NCI-H1694 (cell line): ENCODE data around the gene F8.
"Not testable (repeated sequence)": the region's sequence is repeated elsewhere in the genome, so short reads cannot be mapped to it uniquely, and the experiment has no call there.

ENCODE experiments used
- DNase-seq: peaks from one replicate; lab custom pipeline; 2025; lab: John Stamatoyannopoulos, UW

F8 gene

DNA sequence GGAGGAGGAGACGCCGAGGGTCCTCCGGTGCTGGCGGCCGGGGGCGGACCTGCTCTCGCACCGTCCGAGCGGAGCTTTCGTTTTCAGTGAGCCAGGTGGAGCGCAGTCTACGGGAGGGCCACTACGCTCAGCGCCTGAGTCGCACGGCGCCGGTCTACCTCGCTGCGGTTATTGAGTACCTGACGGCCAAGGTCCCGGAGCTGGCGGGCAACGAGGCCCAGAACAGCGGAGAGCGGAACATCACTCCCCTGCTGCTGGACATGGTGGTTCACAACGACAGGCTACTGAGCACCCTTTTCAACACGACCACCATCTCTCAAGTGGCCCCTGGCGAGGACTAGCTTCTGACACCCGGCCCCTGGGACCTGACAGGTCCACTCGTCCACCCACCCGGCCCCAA lies 137.5 kb downstream of the F8 start:
- DNase-seq = not testable (repeated sequence)

DNA sequence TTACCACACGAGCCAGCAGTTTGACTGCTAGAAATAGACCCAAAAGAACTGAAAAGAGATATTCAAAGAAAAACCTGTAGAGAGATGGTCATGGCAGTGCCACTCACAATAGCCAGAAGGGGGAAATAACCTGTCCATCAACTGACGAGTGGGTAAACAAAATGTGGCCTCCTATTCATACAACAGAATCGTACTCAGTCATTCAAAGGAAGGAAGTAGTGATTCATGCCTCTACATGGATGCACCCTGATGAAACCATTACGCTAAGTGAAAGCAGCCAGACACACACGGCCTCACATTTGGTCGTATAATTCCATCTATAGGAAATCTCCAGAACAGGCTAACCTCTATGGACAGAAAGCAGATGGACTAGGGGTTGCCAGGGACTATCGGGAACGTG lies 138.5 kb downstream of the F8 start:
- DNase-seq = not testable (repeated sequence)

DNA sequence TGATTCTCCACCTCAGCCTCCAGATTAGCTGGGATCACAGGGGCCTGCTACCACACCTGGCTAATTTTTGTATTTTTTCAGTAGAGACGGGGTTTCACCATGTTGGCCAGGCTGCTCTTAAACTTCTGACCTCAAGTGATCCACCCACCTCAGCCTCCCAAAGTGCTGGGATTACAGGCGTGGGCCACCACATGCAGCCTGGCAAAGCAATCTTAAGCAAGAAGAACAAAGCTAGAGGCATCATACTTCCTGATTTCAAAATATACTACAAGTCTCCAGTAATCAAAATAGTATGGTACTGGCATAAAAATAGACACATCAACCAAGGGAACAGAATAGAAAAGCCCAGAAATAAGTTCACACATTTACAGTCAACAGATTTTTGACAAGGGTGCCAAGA lies 149.2 kb downstream of the F8 start:
- DNase-seq = no peak

DNA sequence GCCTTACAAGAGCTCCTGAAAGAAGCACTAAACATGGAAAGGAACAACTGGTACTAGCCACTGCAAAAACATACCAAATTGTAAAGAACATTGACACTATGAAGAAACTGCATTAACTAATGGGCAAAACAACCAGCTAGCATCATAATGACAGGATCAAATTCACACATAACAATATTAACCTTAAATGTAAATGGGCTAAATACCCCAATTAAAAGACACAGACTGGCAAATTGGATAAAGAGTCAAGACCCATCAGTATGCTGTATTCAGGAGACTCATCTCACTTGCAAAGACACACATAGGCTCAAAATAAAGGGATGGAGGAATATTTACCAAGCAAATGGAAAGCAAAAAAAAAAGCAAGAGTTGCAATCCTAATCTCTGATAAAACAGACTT lies 154.0 kb downstream of the F8 start:
- DNase-seq = not testable (repeated sequence)

DNA sequence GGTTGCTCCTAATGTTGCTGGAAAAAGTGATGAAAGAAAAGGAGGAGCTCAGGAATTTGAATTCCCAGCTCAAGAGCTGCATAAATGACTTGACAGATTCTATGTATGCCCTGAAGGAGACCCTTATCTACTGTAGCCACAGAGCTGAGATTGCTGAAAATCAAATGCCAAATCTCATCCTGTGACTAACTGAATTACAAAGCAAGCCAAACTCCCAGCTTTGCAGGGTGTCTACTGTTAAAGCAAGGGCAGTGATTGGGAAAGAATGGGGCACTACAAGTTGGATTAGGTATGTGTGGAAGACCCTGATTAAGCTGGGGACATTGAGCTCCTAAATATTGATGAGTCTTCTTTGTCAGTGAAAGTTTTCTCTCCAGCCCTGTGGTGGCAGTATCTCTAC lies 167.3 kb downstream of the F8 start:
- DNase-seq = no peak

DNA sequence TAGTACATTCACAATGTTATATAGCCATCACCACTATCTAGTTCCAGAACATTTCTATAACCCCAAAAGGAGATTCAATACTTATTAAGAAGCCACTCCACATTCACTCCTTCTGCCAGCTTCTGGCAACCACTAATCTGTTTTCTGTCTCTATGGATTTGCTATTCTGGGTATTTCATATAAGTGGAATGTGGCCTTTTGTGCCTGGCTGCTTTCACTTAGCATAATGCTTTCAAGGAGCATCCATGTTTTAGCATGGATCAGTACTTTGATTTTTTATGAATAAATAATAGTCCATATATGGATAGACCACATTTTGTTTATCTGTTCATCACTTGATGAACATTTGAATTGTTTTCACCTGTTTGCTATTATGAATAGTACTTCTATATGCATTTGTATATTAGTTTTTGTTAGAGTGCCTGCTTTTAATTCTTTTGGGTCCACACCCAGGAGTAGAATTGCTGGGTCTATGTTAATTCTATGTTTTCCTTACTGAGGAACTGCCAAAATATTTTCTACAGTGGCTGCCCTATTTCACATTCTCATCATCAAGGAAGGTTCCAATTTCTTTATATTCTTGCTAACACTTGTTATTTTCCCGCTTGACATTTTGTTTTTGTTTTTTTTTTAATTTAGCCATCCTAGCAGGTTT lies 171.4 kb downstream of the F8 start:
- DNase-seq = no peak

DNA sequence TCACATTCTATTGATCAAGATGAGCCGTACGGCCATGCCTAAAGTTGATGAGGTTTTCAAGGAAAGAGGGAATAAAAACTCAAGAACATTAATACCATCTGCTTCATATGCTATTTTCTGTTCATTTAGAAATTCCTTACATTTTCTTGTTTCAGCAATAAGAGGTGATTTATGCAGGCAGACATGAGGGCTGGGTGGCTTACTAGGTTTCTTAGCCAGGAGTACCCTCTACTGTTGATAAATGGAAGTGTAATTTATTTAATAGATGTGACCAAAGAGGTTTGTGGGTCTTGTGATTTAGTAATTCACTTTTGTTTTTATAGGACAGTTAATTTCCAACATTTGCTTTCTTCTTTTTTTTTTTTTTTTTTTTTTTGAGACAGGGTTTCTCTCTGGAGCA lies 181.7 kb downstream of the F8 start:
- DNase-seq = peak; percentile 64

DNA sequence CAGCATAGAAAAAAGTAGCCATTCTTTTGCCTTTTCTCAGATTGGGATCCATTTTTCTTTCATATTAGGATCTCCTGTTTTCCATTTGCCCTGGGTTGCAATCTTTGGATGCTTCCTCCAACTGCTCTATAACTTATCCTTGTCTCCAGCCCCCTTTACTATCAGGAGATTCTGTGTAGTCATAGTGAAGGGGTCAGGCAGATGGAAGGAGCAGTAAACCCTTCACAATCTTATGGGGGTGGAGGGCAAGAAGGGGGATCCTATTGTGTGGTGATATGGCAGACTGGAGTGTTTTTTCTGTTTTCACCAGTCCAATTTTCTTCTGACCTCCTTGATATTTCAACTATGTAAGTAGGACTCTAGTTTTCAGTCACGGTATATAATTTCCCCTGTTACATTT lies 186.4 kb downstream of the F8 start:
- no peak for DNase-seq

DNA sequence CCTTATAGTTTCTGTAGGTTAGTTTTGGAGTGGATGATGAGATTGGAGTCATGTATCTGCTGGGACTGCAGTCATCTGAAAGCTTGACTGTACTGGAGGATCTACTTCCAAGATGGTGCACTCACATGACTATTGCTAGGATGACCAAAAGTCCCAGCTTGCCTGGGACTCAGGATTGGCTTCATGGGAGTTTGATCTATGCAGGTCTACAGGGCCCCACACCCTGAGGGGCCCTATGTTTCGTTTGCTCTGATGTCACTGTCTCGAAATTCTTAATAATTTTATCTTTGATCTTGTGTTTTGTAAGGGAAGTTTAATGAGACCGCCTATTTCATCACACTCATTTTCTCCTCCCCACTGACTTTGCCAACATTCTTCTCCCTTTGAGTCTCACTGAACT lies 188.0 kb downstream of the F8 start, which contains the start of gene SMIM9:
SMIM9 (minus strand) TSS at position 101 of the 400 bp plus-strand sequence. CDS start 3,806 bp downstream, outside the sequence.
- no peak for DNase-seq

DNA sequence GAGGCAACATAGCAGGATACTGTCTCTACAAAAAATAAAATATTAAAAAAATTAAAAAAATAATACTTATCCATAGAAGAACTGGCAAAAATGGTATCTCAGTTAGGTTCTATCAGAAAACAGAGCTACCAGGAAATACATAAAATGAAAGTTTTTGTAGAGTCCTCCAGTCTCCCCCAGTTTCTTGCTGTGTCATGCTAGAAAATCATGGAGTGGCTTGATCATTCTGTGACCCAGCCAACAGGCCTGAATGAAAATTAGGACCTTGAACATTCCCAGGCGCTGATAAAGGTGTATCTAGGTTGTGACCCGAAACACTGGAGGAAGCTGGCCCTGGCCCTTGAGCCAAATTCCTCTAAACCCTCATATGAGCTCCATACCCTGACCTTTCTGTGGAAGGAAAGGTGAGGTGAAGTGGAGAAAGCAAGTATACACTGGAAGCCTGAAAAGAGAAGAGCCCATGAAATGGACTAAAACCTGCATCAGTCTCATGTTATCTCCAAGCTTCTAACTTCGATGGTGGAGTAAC lies 188.7 kb downstream of the F8 start:
- DNase-seq = no peak

DNA sequence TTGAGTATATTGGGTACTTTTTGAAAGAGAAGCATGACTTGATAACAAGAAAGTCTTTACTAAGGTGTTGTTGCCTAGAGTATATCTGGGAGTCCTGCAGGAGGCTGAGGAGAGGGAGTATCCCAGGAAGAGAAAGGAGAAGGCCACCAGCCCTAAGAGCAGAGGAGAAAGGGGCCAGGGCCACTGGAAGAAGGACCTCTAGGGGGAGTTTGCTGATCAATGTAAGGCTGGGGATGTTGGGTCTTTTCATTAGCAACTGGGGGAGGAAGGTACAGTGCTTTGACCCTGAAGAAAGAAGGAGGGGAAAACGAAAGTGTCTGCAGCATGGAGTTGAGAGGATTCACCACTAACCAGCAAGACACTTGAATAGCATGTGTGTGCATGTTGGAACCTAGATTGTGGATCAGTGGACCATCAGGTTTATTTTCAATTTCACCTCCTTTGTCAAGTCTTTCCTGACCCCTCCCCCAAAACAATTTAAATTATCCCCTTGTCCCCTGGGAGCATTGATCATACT lies 192.5 kb downstream of the F8 start:
- DNase-seq = no peak

DNA sequence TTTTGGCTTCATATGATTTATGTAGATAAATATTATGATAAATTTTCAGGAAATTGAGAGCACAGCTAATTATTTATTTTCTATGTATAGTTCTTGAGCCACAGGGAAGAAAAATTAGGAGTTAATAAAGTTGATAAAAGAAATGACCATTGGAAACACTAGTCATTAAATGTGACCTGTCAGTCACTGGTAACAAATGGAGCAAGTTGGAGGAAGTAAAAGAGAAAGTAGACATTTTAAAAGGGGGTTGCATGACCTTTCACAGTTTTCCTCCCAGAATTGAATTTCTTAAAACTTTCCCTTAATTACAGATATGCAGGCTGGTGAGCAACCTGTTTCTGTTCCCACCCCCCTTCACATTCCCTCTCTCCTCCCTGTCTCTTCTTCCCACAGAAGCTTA lies 193.4 kb downstream of the F8 start:
- DNase-seq = no peak

DNA sequence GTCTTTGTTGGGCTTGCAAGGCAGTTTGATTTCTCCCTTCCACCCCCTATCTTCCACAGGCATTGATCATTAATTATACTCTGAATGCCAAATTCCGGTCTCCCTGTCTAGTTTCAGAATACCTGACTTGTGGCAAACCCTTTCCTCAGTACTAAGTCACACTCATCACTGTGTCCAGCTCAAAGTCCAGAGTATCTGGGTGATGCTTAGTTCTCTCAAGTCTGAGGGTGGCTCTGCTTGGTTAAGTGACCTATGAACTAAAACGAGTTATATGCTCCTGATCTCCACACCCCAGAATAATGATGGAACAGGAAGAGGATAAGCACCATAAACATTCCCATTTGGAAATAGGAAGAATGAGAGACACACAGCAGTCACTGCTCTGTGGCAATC lies 194.5 kb downstream of the F8 start:
- no peak for DNase-seq

DNA sequence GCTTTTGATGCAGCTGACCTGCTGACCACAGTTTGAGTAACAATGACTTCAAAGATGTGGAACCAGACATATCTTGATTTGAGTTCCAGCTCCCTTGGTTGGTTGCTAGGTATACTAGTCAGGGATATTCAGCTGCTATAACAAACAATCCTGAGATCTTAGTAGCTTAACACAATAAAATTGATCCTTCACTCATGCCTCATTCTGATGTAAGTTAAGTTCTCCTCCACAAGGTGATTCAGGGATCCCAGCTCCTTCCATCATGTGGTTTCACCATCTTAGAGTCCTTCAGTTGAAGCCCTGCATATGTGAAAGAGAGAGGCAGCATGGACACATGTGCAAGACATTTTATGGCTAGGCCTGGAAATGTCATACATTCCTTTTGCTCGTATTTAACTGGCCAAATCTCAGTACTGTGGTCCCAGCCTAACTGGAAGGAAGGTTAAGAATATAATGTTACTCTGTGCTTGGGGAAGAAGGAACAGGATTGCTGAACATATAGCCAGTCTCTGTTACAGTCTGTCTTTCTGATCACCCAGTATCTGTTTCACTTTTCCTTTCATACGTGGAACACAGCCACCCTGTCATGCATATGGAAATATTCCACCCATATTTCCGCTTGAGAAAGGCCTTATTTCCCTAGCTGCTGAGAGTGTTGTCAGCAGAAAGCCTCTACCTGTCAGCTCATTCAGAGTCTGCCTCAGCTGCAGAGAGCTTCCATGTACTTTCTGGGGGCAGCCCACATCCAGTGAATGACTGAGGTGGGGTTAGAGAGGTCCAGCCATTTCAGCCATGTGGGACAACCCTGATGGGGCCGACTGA lies 195.1 kb downstream of the F8 start:
- DNase-seq = no peak

DNA sequence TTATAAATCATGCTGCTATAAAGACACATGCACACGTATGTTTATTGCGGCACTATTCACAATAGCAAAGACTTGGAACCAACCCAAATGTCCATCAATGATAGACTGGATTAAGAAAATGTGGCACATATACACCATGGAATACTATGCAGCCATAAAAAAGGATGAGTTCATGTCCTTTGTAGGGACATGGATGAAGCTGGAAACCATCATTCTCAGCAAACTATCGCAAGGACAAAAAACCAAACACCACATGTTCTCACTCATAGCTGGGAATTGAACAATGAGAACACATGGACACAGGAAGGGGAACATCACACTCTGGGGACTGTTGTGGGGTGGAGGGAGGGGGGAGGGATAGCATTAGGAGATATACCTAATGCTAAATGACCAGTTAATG lies 196.9 kb downstream of the F8 start:
- DNase-seq = not testable (repeated sequence)

DNA sequence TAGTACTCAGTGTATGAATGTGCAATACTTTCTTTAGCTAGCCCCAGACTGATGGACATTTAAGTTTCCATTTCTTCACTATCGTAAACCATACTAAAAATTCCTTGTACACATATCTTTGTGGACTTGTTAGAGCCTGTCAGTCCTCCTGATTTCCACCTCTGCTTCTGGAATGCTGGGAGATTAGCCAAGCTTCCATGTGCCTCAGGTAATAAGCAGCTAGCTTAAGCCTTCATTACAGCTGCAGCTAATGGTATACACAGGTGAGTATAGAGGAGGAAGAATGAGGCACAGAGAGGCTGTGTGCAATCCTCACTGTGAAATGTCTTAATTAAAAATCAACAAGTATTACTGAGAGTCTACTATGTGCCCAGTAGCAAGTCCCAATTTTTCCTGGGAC lies 197.9 kb downstream of the F8 start:
- no peak for DNase-seq

DNA sequence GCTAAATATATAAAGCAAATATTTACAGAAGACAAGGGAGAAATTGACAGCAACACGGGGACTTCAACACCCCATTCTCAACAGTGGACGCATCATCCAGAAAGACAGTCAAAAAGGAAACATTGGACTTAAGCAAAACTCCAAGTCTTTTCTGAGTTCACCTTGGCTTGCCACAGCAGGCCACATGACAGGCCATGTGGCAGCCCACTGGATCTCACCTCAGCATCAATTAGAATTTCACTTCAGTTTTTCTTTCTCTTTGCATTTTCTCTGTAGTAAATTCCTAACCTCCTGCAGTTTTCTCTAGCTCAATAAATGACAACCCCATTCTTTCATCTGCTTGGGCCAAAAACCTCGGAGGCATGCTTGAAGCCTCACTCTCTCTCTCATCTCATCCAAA lies 200.5 kb downstream of the F8 start:
- no peak for DNase-seq

DNA sequence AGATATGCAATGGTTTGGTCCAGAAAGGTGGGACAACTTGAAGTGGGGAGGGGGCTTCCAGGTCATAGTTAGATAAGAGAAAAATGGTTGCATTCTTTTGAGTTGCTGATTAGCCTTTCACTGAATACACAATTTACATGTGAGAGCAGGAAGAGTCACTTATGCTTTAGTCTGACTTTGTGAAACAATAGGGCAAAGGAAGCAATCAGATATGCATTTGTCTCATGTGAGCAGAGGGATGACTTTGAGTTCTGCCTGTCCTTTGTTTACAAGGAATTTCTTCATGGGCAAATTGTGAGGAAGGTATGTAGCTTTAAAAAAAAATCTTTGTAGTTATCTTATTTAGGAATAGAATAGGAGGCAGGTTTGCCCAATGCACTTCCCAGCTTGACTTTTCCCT lies 201.0 kb downstream of the F8 start:
- no peak for DNase-seq

DNA sequence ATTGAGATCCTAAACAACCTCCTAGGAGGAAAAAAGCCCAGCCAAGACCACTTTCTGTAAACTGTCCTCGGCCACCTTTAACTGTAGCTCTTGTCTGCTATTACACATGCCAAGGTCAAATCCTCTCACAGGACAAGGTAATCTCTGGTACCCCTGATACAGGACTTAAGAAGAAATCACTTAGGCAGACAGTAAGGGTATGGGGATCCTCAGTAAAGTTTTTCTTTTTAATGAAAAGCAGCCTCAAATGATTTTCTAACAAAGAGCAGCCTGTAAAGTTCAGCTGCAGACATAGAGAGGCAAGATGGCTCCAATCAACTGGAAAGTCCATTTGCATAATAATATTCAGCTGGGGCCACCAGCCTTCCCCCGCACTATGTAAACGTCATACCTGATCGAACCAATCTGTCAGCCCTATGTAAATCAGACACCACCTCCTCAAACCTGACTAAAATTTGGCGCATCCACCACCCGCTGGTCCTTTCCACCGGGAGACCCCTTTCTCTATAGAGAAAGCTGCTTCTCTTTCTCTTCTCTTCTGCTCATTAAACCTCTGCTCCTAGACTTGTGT lies 202.7 kb downstream of the F8 start:
- DNase-seq = no peak

DNA sequence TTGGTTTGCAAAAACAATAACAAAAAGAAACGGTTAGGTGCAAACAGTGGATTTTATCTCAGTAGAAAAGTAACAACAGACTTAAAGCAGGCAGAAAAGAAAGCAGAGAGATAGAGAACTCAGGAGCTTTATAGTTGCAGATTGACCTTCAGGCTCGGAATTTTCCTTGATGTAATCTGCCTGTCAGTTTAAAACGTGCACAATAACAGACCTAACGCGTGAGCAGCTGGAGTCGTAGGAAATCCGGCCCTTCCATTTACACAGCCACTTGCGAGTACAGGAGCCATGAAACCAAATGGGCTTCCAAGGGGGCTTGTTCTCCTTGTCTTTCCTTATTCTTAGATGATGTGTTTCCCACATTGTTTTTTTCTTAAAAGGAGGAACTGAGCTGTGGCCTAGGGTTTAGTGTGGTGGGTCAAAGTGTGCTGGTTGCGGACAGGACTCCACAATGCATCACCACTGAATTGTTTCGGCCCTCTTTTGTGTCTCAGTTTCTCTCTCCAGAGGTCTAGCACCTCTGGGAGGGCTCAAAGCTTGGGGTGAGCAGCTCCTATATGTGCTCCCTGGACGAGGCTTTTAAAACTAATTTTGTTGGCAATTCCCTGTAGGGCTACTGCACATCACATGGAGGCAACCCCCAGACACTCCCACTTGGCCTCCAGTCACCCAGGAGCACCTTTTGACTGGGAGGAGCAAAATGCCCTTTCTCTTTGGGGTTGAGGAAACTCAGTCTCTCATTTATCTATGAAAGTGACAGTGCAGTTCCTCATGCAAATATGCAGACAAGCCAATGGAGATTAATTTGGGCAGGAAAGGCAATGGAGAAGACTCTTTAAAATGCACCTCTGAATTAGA lies 203.4 kb downstream of the F8 start:
- DNase-seq = no peak

DNA sequence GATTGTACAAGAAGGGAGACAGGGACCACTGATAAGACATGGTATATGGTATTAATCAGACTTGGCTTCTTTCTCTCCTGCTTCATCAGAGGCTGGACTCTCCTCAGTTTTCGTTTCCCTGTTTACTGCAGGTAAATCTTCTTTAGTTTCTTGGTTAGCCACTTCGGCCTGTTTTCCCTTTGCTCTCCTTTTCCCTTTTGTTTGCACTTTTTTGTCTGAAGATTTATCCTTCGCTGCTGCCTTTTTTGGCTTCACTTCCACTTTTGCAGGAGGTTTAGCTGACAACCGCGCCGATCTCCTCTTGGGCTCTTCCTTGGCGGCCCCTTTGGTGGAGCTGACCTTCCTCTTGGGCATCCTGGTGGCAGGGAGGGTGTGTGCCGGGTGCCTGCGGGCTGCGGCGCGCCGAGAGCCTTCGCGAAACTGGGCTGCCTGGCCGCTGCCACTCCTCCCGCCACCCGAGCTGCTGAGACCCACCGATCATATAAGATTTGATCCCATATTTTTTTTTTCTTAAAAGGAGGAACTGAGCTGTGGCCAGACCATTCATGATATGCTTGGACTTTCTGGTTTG lies 205.4 kb downstream of the F8 start:
- DNase-seq = not testable (repeated sequence)
